Neural cell (in vitro differentiated cells): ENCODE results near the gene C22orf39. TPM values are rescaled to one million over a fixed set of nuclear protein-coding genes. Genes with fewer than 3 reads are reported as not detected.

Source experiments
- H2AFZ ChIP-seq: fragments of 200-600, 300-800 bp; sonication (generic), shearing (Covaris generic); 2 replicates; pipeline ENCODE4 v1.6.0; 2014; ENCODE audit warnings: low read depth, mild to moderate bottlenecking, antibody characterized with exemption, low read length, moderate library complexity
- H3F3A ChIP-seq: fragments of 200-600 bp; shearing (Covaris generic); 2 replicates; pipeline ENCODE4 v1.6.1; 2016; ENCODE audit warnings: mild to moderate bottlenecking, moderate library complexity, mixed read lengths, antibody characterized with exemption, low read length; ENCODE audit not compliant: insufficient read depth, poor library complexity, severe bottlenecking
- H3K27ac ChIP-seq: fragments of 200-600, 300-800 bp; sonication (generic), shearing (Covaris generic); 2 replicates; pipeline ENCODE4 v1.5.1; 2014; ENCODE audit warnings: mild to moderate bottlenecking, low read length, moderate library complexity
- H3K27me3 ChIP-seq: fragments of 300-800, 200-600 bp; sonication (generic), shearing (Covaris generic); 2 replicates; pipeline ENCODE4 v1.6.0; 2014; ENCODE audit warnings: mild to moderate bottlenecking, low read depth, low read length, moderate library complexity; ENCODE audit not compliant: insufficient read depth
- H3K36me3 ChIP-seq: fragments of 300-800, 200-600 bp; sonication (generic), shearing (Covaris generic); 2 replicates; pipeline ENCODE4 v1.5.1; 2014; ENCODE audit warnings: mild to moderate bottlenecking, antibody characterized with exemption, low read length, moderate library complexity; ENCODE audit not compliant: insufficient read depth
- H3K4me2 ChIP-seq: fragments of 300-800, 200-600 bp; sonication (generic), shearing (Covaris generic); 2 replicates; pipeline ENCODE4 v1.6.0; 2014; ENCODE audit warnings: mild to moderate bottlenecking, low read length
- H3K4me3 ChIP-seq: fragments of 300-800, 200-600 bp; sonication (generic), shearing (Covaris generic); 2 replicates; pipeline ENCODE4 v1.5.1; 2014; ENCODE audit warnings: mild to moderate bottlenecking, low read length, moderate library complexity
- H3K79me2 ChIP-seq: fragments of 200-600 bp; shearing (Covaris generic); replicated peaks from 2 replicates; pipeline ENCODE4 v1.6.0; 2014; ENCODE audit warnings: mild to moderate bottlenecking, low read length, moderate library complexity; ENCODE audit not compliant: insufficient read depth
- H3K9ac ChIP-seq: fragments of 300-800, 200-600 bp; sonication (generic), shearing (Covaris generic); 2 replicates; pipeline ENCODE4 v1.6.1; 2016; ENCODE audit warnings: mild to moderate bottlenecking, low read length, mixed read lengths
- H3K9me2 ChIP-seq: fragments of 200-600 bp; shearing (Covaris generic); 2 replicates; pipeline ENCODE4 v1.6.1; 2016; ENCODE audit warnings: mild to moderate bottlenecking, low read length, mixed read lengths; ENCODE audit not compliant: insufficient read depth
- H3K9me3 ChIP-seq: fragments of 200-600, 300-800 bp; sonication (generic), shearing (Covaris generic); 2 replicates; pipeline ENCODE4 v1.6.1; 2016; ENCODE audit warnings: mild to moderate bottlenecking, mixed run types, low read length, moderate library complexity, mixed read lengths
- H4K20me1 ChIP-seq: fragments of 200-600 bp; shearing (Covaris generic); 2 replicates; pipeline ENCODE4 v1.6.1; 2016; ENCODE audit warnings: mild to moderate bottlenecking, mixed run types; ENCODE audit not compliant: insufficient read depth
- CTCF ChIP-seq: fragments of 450-650 bp; IDR thresholded peaks from 2 replicates; pipeline ENCODE4 v1.5.1; 2014; ENCODE audit warnings: antibody characterized with exemption, mild to moderate bottlenecking, moderate library complexity; ENCODE audit not compliant: poor library complexity, severe bottlenecking
- EP300 ChIP-seq: fragments of 450-650 bp; conservative IDR thresholded peaks from 2 replicates; pipeline ENCODE4 v1.6.1; 2014; ENCODE audit warnings: antibody characterized with exemption, mild to moderate bottlenecking, moderate library complexity; ENCODE audit not compliant: poor library complexity, severe bottlenecking
- EZH2 ChIP-seq: fragments of 200-600, 300-800 bp; shearing (Covaris generic), sonication (generic); IDR thresholded peaks from 2 replicates; pipeline ENCODE4 v1.6.1; 2014; ENCODE audit warnings: antibody characterized with exemption, low read length, borderline replicate concordance, mild to moderate bottlenecking; ENCODE audit not compliant: insufficient read depth, poor library complexity, severe bottlenecking
- MXI1 ChIP-seq: fragments of 450-650 bp; conservative IDR thresholded peaks from 2 replicates; pipeline ENCODE4 v1.6.1; 2014; ENCODE audit warnings: antibody characterized with exemption, mild to moderate bottlenecking; ENCODE audit not compliant: poor library complexity, severe bottlenecking
- POLR2AphosphoS5 ChIP-seq: IDR thresholded peaks from 2 replicates; pipeline ENCODE4 v1.6.1; 2012
- RAD21 ChIP-seq: fragments of 450-650 bp; conservative IDR thresholded peaks from 2 replicates; pipeline ENCODE4 v1.6.1; 2014; ENCODE audit warnings: antibody characterized with exemption, mild to moderate bottlenecking, moderate library complexity
- REST ChIP-seq: IDR thresholded peaks from 2 replicates; pipeline ENCODE4 v1.6.1; 2012; ENCODE audit warnings: borderline replicate concordance
- SMC3 ChIP-seq: fragments of 450-650 bp; conservative IDR thresholded peaks from 2 replicates; pipeline ENCODE4 v1.6.1; 2014; ENCODE audit warnings: antibody characterized with exemption, mild to moderate bottlenecking, moderate library complexity; ENCODE audit not compliant: poor library complexity
- TAF1 ChIP-seq: IDR thresholded peaks from 2 replicates; pipeline ENCODE4 v1.6.1; 2012; ENCODE audit warnings: low read depth
- polyA plus RNA-seq: library from polyadenylated mRNA; depleted of rRNA; stranded (reverse); fragments of >200 nt; gene quantifications from 2 replicates; pipeline ENCODE4 v1.2.3, GENCODE V29; 2014

Gene C22orf39
- polyA plus RNA-seq, 1 donor from 2014 or later: 94.9 TPM

- Histone ChIP-seq H3K9me3 (no peaks in the 10 kb centered on the region), H3K79me2 (no peaks in the 10 kb centered on the region), H3F3A (no peaks in the 10 kb centered on the region), H3K4me3 (no peak overlapping the region), H2AFZ (no peak overlapping the region), H3K36me3 (peaks cover 9% of the 10 kb centered on the region), H4K20me1 (no peaks in the 10 kb centered on the region), H3K9me2 (no peaks in the 10 kb centered on the region), H3K27ac (no peak overlapping the region), H3K9ac (no peak overlapping the region), H3K4me2 (no peak overlapping the region), H3K27me3 (no peaks in the 10 kb centered on the region)
- no peak for TF ChIP-seq EP300
- no peak for TF ChIP-seq RAD21
- TF ChIP-seq POLR2AphosphoS5: no peak
- TF ChIP-seq TAF1: no peak
- no peak for TF ChIP-seq CTCF
- no peak for TF ChIP-seq SMC3
- TF ChIP-seq EZH2: no peak
- no peak for TF ChIP-seq REST
- no peak for TF ChIP-seq MXI1
Measured at GRCh38 chr22:19457828-19458428, 10.4 kb upstream of the C22orf39 start.

- Histone ChIP-seq H3K4me2 (no peak overlapping the region), H3F3A (no peaks in the 10 kb centered on the region), H3K79me2 (no peaks in the 10 kb centered on the region), H4K20me1 (no peaks in the 10 kb centered on the region), H3K9ac (no peak overlapping the region), H3K27me3 (no peaks in the 10 kb centered on the region), H3K27ac (no peak overlapping the region), H3K4me3 (no peak overlapping the region), H3K36me3 (peaks cover 9% of the 10 kb centered on the region), H3K9me2 (no peaks in the 10 kb centered on the region), H2AFZ (no peak overlapping the region), H3K9me3 (no peaks in the 10 kb centered on the region)
- TF ChIP-seq MXI1: no peak
- TF ChIP-seq POLR2AphosphoS5: no peak
- TF ChIP-seq CTCF: no peak
- TF ChIP-seq EP300: no peak
- TF ChIP-seq EZH2: no peak
- no peak for TF ChIP-seq TAF1
- TF ChIP-seq RAD21: no peak
- TF ChIP-seq REST: no peak
- no peak for TF ChIP-seq SMC3
Measured at GRCh38 chr22:19456541-19456940, 9.0 kb upstream of the C22orf39 start.
